Measurements from ENCODE around the gene RANBP9.

DNA sequence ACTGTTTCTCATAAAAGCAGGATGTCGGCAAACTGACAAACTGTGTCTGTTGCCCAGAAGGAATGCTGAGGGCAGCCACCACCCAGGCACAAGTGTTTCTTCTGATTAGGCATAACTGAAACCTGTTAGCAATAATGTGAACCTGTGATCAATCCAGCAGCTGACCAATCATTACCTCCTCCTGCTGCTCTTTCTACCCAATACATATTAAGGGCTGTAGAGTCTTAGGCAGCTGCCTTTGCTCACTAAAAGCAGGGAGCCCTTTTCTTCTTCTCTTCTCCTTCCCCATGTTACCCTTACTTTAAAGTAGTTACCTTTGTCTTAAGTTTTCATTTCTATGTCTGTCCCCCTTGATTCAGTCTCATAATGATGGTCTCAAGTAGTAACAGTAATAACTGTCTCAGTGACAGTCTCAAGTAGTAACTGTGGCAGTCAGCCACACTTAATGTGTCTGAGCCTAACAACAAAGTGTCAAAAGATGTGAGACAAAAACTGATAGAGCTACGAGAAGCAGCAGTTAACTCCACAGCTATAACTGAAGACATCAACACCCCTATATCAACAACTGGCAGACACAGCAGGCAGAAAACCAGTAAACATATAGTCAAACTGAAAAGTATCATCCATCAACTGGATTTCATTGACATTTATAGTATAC lies 37.0 kb downstream of the RANBP9 start:
- TF ChIP-seq, protein P1, sequence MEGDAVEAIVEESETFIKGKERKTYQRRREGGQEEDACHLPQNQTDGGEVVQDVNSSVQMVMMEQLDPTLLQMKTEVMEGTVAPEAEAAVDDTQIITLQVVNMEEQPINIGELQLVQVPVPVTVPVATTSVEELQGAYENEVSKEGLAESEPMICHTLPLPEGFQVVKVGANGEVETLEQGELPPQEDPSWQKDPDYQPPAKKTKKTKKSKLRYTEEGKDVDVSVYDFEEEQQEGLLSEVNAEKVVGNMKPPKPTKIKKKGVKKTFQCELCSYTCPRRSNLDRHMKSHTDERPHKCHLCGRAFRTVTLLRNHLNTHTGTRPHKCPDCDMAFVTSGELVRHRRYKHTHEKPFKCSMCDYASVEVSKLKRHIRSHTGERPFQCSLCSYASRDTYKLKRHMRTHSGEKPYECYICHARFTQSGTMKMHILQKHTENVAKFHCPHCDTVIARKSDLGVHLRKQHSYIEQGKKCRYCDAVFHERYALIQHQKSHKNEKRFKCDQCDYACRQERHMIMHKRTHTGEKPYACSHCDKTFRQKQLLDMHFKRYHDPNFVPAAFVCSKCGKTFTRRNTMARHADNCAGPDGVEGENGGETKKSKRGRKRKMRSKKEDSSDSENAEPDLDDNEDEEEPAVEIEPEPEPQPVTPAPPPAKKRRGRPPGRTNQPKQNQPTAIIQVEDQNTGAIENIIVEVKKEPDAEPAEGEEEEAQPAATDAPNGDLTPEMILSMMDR (IDR thresholded peaks at IDR 0.05; ENCODE audit: low read depth, low read length) = no peak
- TF ChIP-seq, protein P2, sequence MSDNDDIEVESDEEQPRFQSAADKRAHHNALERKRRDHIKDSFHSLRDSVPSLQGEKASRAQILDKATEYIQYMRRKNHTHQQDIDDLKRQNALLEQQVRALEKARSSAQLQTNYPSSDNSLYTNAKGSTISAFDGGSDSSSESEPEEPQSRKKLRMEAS (IDR thresholded peaks at IDR 0.05; ENCODE audit: low read depth, low read length) = no peak
- TF ChIP-seq POLR2A (IDR thresholded peaks at IDR 0.05; ENCODE audit: extremely low read depth, insufficient read length) = no peak
- no peak for TF ChIP-seq MYC (IDR thresholded peaks at IDR 0.05; ENCODE audit: low read depth, low read length)
